SK-N-SH treated with all-trans-retinoic acid at 6 μM for 48 hours (cell line): ENCODE results near the gene FOXA2.

Source experiments
- BACH2 ChIP-seq: fragments of 250-450 bp; sonication (Bioruptor Pico); IDR thresholded peaks from 2 replicates; pipeline ENCODE4 v1.9.0; 2021; ENCODE audit warnings: mild to moderate bottlenecking, borderline replicate concordance
- ESRRG ChIP-seq: fragments of 250-450 bp; sonication (Bioruptor Pico); IDR thresholded peaks from 2 replicates; pipeline ENCODE4 v1.6.1; 2021; ENCODE audit warnings: mild to moderate bottlenecking
- ISL1 ChIP-seq: fragments of 250-450 bp; sonication (Bioruptor Pico); IDR thresholded peaks from 2 replicates; pipeline ENCODE4 v2.1.2; 2022; ENCODE audit warnings: mild to moderate bottlenecking, moderate library complexity
- PATZ1 ChIP-seq: fragments of 250-450 bp; sonication (Bioruptor Pico); IDR thresholded peaks from 2 replicates; pipeline ENCODE4 v1.8.0; 2020; ENCODE audit warnings: mild to moderate bottlenecking, moderate library complexity, borderline replicate concordance
- PPARA ChIP-seq: fragments of 250-450 bp; sonication (Bioruptor Pico); IDR thresholded peaks from 2 replicates; pipeline ENCODE4 v1.5.0; 2020; ENCODE audit warnings: mild to moderate bottlenecking, borderline replicate concordance
- ZFP3 ChIP-seq: fragments of 250-450 bp; sonication (Bioruptor Pico); IDR thresholded peaks from 2 replicates; pipeline ENCODE4 v1.5.0; 2020; ENCODE audit warnings: mild to moderate bottlenecking, moderate library complexity
- ZNF565 ChIP-seq: fragments of 450-650 bp; formaldehyde crosslinking; conservative IDR thresholded peaks from 2 replicates; pipeline ENCODE4 v1.5.0; 2020; ENCODE audit warnings: low read depth, mild to moderate bottlenecking, moderate library complexity
- ZNF70 ChIP-seq: fragments of 450-650 bp; formaldehyde crosslinking; IDR thresholded peaks from 2 replicates; pipeline ENCODE4 v1.5.0; 2020; ENCODE audit warnings: mild to moderate bottlenecking, moderate library complexity

- TF ChIP-seq ZFP3 (CRISPR knock-in tag): no peak
- no peak for TF ChIP-seq PPARA (CRISPR knock-in tag)
- TF ChIP-seq BACH2 (CRISPR knock-in tag): no peak
- no peak for TF ChIP-seq ISL1 (CRISPR knock-in tag)
- TF ChIP-seq ZNF565: no peak
- TF ChIP-seq PATZ1 (CRISPR knock-in tag): no peak
- no peak for TF ChIP-seq ESRRG (CRISPR knock-in tag)
- no peak for TF ChIP-seq ZNF70 (CRISPR knock-in tag)
Observed at GRCh38 chr20:22597303-22597702, 12.9 kb upstream of the FOXA2 start.
